Measurements from ENCODE around the gene GOSR1.
"Not testable (repeated sequence)": the region's sequence is repeated elsewhere in the genome, so short reads cannot be mapped to it uniquely, and the experiment has no call there.

GOSR1 gene

GRCh38 chr17:30547778-30548573 is 70.8 kb downstream of the GOSR1 start:
- no peak for DNase-seq (ENCODE audit: low read depth)

GRCh38 chr17:30549181-30549580 is 72.0 kb downstream of the GOSR1 start:
- DNase-seq (ENCODE audit: low read depth): not testable (repeated sequence)

- DNase-seq (ENCODE audit: low read depth): no peak
Measured at GRCh38 chr17:30549864-30550511, 72.8 kb downstream of the GOSR1 start.

DNA sequence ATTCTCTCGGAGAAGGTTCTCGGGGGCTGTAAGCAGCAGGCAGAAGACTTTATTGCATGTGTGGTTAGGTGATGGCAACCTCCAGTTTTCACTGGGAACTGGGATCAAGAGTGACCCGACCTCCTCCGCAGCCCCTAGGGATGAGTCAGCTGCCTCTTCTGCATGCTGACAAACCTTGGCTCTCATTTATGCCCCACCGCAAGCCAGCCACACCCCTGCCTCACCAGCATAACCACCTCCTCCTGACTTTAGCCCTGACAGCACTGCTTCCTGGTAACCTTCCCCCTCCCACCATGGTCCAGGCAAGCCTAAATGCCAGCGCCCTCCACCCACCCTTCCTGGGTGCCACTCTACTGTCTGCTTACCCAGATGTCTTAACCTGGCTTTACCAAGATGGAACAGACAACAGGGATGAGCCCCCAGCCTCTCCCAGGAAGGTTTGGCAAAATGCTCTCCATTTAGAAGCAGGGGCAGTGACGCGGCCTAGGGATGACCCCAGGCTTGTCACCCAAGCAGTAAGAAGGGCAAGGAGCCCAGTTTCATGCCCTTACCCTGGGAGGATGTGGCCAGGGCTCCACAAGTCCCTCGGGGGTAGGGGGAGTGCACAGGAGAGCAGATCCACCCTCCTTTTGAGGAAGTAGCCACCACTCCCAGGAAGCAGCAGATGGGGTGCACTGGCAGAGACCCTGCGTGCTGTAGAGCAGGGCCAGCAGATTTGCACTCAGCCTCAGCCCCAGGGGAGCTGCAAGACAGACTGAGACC is 73.5 kb downstream of the GOSR1 start:
- no peak for DNase-seq (ENCODE audit: low read depth)

DNA sequence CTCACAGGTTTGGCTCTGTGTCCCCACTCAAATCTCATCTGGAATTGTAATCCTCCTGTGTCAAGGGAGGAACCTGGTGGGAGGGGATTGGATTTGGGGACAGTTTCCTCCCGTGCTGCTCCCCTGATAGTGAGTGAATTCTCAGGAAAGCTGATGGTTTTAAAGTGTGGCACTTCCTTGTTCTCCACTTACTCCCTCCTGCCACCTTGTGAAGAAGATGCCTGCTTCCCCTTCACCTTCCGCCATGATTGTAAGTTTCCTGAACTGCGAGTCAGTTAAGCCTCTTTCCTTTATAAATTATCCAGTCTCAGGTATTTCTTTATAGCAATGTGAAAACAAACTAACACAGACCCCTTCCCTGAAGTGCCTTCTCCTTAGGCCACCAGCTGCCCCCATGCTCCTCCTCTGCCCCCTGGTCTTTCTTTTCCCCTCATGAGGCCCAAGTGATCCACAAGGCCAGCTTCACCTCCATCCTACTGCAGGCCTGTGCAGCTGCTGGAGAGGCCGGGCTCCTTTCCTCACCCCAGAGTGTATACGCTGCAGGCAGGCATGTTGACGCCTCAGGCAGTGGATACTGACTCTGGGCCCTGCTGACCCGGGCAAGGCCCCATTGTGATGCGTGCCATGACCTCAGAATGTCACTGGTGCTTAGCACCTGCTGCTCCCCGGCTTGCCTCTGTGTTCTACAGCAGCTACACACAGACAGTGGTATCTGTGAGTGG is 74.2 kb downstream of the GOSR1 start:
- not testable (repeated sequence) for DNase-seq (ENCODE audit: low read depth)

DNA sequence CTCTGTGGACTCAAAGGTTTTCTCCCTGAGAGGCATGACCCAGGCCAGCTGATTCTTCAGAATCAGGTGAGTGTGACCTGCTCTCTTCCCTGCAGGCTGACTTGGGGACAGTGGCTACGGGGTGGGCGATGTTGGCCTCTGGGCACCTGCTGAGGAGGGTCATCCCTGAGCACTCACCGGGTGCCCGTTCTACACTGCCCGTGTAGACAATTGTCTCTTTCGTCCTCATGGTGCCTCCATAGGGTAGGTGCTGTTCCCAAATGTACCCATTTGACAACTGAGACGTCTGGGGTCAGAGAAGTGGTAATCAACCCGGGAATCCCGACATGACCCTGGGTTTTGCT is 74.8 kb downstream of the GOSR1 start:
- no peak for DNase-seq (ENCODE audit: low read depth)

- DNase-seq (ENCODE audit: low read depth): no peak
Measured at GRCh38 chr17:30552994-30553566, 75.9 kb downstream of the GOSR1 start.

DNA sequence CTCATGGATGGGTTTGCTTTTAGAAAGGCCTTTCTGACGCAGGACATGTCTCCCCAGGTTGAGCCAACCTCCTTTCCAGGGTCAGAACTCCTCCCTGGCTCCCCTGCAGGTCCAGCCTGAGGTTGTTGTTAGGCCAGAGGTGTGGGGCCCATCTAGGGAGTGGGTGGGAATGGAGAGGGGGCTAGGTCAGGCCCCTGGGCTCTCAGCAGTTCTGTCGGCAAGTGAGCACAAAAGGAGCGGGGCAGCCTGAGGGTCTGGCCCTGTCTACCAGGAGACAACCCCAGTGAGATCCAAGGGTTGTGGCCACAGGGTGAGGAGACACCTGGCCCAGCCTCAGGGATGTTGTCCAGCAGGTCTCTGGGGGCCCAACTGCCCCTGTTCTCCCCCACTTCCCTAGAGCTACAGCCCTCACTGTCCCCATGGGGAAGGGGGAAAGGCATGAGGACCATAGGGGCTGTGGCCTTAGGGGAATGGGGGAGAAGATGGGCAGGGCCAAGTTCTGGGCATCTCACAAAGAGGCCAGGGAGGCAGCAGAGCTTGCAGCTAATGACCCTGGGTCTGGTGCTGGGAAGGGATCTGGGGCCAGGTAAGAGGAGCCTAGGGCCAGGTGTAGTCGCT is 76.7 kb downstream of the GOSR1 start:
- DNase-seq (ENCODE audit: low read depth): not testable (repeated sequence)

- DNase-seq (ENCODE audit: low read depth): no peak
Measured at GRCh38 chr17:30554839-30555751, 77.9 kb downstream of the GOSR1 start.

DNA sequence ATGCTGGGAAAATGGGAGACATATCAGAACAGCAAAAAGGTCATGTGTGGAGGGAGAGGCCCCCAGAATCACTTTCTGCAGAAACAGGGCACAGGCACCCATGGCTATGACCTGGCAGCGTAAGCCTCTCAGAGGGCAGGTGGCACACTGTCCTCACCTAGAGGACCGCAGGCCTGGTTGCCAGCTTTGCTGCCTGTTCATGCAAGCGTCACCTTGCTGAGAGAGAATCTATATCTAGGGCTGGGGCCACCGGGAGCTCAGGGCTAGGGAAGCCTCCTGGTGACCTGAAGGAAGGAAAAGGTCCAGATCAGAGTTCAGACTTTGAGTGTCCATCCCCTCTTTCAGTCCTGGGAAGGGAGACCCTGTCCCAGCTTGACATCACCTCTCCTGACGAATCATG is 78.7 kb downstream of the GOSR1 start:
- DNase-seq (ENCODE audit: low read depth): no peak

GRCh38 chr17:30556374-30557332 is 79.4 kb downstream of the GOSR1 start:
- DNase-seq (ENCODE audit: low read depth): no peak

DNA sequence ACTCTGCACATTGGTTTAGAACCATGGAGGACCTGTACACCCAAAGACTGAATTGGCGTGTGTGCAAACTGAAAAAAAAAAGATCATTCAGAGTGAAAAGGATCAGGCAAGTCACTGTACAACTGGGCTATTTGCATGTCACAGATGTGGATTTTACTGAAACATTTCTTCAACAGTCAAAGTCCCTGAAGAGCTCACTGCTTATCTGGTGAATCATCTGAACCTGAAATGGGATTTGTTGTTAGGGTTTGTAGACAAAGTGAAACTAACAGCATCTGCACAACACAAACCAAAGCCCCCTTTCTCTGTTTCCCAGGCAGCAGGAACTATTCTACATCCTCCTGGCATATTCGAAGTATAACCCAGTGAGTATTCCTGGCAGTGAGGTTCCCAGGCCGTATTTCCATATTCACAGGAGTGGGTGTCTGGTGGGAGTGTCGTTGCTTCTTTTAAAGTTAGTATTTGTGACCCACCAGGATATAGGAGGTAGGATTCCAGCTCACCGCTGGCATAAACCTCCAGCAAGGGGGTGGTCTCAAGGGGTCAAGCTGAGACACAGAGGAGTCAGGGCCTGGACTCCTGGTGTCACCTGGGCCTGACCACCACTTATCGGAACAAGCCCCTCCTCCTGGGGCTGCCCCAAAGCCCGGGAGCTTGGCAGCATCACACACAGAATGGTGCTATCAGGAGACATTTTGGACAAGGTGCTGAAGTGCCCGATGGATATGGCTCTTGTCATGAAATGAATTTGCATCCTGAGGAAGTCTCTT is 80.9 kb downstream of the GOSR1 start:
- DNase-seq (ENCODE audit: low read depth): no peak

- DNase-seq (ENCODE audit: low read depth): no peak
Measured at GRCh38 chr17:30558686-30559545, 81.7 kb downstream of the GOSR1 start.

DNA sequence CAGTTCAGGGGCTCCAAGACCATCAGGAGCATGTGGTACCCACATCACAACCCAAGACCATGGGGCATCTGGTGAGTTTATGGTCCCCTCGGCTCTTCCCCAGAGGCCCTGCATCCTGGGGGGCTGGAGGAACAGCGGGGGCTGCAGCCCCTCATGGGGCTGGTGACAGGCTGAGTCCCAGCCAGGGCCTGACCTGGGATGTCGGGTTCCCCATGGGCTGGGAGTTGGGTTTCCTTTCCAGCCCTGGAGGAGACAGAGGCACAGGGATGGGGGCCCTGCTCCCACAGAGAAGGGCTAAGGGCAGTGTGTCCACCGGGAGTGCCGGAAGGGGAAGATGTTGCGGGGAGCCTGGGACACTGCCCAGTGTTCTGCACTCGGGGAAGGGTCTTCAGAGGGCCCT is 82.4 kb downstream of the GOSR1 start:
- no peak for DNase-seq (ENCODE audit: low read depth)

GRCh38 chr17:30560117-30561026 is 83.2 kb downstream of the GOSR1 start:
- not testable (repeated sequence) for DNase-seq (ENCODE audit: low read depth)

DNA sequence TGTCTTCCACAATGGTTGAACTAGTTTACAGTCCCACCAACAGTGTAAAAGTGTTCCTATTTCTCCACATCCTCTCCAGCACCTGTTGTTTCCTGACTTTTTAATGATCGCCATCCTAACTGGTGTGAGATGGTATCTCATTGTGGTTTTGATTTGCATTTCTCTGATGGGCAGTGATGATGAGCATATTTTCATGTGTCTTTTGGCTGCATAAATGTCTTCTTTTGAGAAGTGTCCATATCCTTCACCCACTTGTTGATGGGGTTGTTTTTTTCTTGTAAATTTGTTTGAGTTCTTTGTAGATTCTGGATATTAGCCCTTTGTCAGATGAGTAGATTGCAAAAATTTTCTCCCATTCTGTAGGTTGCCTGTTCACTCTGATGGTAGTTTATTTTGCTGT is 84.6 kb downstream of the GOSR1 start:
- not testable (repeated sequence) for DNase-seq (ENCODE audit: low read depth)
